Stimulated activated CD8-positive, alpha-beta memory T cell treated with anti-CD3 and anti-CD28 coated beads, Interleukin-2, amount 100 ng/mL, for 1 hour (primary cell): ENCODE measurements around the gene TNK1.
"Not testable (repeated sequence)": the region's sequence is repeated elsewhere in the genome, so short reads cannot be mapped to it uniquely, and the experiment has no call there.

ENCODE experiments used
- DNase-seq, 2 donors: peaks; one replicate each; pipeline ENCODE4 v3.0.0-alpha.2; 2020; ENCODE audit warnings: low read depth in 2 of 2

Gene TNK1

DNA sequence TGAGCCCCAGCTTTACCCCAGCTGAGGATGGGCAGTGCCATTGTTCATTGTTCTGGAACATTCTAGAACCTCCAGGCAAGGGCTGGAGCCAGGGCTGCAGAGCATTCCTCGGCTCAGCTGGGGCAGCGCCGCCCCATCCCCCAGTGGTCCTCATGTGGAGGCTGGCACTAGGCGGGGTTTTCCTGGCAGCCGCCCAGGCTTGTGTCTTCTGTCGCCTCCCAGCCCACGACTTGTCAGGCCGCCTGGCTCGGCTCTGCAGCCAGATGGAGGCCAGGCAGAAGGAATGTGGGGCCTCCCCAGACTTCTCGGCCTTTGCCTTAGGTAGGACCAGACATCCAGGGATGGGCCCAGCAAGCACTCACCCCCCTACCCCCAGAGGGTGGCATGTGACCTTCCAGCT is 25.8 kb upstream of the TNK1 start, which contains the start of gene TMEM95:
Gene TMEM95 (plus strand): TSS at position 104 of the 400 bp plus-strand sequence. CDS start 49 bp downstream, at position 153.
- no peak for DNase-seq

GRCh38 chr17:7355573-7355972 is 25.3 kb upstream of the TNK1 start:
- no peak for DNase-seq

DNA sequence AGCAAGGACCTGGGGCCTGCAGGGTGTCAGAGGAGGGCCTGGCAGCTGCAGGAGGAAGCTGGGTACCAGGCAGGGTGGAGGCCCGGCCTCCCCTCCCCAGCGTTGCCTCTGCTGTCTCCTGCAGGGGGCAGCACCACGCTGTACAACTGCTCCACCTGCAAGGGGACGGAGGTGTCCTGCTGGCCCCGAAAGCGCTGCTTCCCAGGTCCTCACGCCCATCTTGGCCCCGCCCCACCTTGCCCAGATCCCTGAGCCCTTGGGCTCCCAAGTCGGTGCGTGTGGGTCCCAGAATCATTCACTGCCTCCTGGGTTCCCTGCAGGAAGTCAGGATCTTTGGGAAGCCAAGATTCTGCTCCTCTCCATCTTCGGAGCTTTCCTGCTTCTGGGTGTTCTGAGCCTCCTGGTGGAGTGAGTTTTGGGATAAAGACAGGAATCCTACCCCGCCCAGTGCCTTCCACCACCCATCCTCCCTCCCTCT is 24.8 kb upstream of the TNK1 start:
- DNase-seq = peak; percentile 73 to 79

- no peak for DNase-seq
Measured at GRCh38 chr17:7356756-7357155, 24.1 kb upstream of the TNK1 start.

- no peak for DNase-seq
Measured at GRCh38 chr17:7357381-7357780, 23.5 kb upstream of the TNK1 start.

GRCh38 chr17:7361906-7362305 is 19.0 kb upstream of the TNK1 start:
- no peak for DNase-seq

GRCh38 chr17:7363311-7363710 is 17.6 kb upstream of the TNK1 start:
- DNase-seq = no peak

DNA sequence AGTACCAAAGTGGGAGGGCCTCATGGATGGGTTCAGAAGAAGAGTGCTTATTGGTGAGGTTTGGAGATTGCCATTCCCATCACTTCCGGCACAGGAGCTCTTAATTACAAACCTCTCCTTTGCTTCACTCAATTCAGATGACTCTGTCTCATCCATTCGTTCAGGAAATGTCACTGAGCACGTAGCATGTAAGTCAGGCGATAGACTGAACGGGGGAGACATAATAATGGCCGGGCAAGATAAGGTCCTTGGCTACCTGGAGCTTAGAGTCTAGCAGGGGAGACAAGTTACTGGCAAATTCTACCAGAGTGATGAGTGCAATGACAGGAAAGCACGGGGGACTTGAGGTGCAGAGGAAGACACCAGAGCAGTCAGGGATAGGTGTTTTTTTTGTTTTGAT is 14.9 kb upstream of the TNK1 start:
- not testable (repeated sequence) for DNase-seq

DNA sequence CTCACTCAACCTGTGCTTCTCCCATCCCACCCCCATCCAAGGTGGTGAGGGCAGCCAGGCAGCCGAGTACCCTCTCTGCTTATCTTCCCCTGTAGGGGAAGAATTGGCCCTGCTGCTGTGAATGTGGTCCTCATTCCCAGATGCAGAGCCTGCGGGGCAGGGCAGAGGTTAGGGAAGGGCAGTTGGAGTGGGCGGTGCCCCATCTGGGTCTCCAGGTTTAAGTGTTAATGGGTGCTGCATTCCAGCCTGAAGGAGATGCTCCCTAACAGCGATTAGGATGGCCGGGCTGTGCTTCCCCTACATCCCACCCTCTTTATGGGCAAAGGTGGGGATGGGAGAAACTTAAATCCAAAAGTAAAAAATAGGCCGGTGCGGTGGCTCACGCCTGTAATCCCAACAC is 13.8 kb upstream of the TNK1 start:
- DNase-seq = no peak

DNA sequence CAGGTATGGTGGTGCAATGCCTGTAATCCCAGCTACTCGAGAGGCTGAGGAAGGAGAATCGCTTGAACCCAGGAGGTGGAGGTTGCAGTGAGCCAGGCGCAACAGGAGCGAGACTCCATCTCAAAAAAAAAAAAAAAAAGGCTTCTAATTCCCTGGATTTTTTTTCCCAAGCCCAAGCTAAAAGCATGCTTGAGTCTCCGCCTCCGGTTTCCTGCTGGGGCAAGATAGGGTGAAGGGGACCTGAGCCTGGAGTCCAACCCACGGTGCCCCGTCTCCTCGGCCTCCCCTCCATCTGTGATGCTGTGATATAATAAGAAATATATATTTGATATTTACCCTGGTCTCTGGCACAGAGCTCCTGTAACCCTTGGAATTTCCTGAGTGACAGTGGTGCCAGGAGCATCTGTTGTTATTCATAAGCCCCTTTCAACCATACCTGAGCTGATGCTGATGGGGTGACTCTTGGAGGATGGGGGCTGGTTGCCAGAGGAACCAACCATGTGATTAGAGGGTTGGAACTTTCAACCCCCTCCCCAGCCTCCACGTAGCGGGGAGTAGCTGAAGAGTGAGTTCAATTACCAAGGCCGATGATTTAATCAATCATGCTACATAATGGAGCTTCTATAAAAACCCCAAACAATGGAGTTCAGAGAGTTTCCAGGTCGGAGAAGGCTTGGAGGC is 12.8 kb upstream of the TNK1 start:
- no peak for DNase-seq

- DNase-seq = not testable (repeated sequence)
Measured at GRCh38 chr17:7368599-7368994, 12.3 kb upstream of the TNK1 start.

GRCh38 chr17:7369825-7370224 is 11.1 kb upstream of the TNK1 start:
- no peak for DNase-seq

DNA sequence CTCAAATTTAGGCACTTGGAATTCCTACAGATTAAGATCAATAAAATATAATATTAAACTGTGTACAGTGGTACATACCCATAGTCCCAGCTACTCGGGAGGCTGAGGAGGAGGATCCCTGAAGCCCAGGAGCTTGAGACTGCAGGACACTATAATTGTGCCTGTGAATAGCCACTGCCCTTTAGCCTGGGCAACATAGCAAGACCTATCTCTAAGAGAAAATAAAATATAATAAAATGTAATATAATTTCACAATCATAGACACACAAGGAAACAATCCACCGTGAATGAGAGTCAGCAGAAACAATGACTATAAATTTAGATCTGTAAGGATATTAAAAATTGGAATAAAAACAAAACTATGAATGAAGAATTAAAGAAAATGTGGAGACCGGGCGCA is 10.0 kb upstream of the TNK1 start:
- DNase-seq = no peak

DNA sequence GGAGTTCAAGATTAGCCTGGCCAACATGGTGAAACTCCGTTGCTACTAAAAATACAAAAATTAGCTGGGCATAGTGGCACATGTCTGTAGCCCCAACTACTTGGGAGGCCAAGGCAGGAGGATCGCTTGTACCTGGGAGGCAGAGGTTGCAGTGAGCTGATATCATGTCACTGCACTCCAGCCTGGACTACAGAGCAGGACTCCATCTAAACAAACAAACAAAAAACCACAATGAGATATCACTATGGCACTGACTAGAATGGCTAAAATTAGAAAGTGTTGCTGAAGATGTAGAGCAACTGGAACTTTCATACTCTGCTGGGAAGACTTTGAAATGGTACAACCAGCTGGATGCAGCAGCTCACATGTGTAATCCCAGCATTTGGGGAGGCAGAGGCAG is 6.5 kb upstream of the TNK1 start:
- no peak for DNase-seq

GRCh38 chr17:7379134-7379533 is 1.8 kb upstream of the TNK1 start:
- DNase-seq = no peak

DNA sequence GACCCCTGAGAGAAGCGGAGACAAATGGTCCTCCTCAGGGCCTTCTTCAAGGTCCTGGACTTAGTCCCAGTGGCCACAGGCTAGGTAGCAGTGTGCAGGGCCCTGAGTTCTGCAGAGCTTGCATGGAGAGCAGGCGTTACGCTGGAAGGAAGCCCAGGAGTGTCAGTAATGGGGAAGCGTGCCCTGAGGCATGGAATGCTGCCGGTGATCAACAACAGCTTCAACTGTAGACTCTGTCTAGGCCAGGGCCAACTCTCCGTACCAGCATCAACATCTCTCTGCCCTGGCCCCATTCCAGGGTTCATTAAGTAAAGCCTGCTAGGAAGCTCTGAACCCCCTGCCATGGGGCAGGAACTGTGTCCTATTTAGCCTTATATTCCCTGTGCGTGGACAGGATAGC is 568 bp upstream of the TNK1 start:
- no peak for DNase-seq

- DNase-seq = no peak
Measured at GRCh38 chr17:7382901-7383300, 2.0 kb downstream of the TNK1 start.

DNA sequence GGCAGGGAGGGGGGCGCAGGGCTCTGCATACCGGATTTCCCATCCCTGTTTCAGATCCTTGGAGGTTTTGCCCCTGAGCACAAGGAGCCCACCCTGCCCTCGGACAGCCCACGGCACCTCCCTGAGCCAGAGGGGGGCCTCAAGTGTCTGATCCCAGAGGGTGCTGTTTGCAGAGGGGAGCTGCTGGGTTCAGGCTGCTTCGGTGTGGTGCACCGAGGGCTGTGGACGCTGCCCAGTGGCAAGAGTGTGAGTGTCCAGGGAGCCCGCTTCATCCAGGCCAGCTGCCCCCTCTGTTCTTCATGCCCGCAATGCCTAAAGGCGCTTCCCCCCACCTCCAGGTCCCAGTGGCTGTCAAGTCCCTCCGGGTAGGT is 2.5 kb downstream of the TNK1 start:
- no peak for DNase-seq

DNA sequence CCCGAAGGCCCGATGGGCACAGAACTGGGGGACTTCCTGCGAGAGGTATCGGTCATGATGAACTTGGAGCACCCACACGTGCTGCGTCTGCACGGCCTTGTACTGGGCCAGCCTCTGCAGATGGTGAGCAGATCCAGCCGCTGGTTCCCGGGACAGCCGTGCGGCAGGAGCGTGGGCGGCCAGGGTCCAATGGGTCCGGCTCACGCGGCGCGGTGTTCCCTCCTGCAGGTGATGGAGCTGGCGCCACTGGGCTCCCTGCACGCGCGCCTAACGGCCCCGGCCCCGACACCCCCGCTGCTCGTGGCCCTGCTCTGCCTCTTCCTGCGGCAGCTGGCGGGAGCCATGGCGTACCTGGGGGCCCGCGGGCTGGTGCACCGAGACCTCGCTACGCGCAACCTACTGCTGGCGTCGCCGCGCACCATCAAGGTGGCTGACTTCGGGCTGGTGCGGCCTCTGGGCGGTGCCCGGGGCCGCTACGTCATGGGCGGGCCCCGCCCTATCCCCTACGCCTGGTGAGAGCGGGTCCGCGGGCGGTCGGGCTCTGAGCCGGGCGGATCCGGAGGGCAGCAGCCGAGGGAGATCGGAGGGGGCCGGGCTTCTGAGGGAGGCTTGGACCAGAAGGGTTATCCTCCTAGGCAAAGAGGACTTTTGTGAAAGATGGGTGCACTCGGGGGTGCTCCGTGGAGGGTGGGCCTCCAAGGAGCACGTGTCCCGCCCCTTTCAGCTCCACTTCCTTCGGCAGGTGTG is 3.0 kb downstream of the TNK1 start:
- DNase-seq = peak; percentile 50 to 61

GRCh38 chr17:7384489-7385081 is 3.7 kb downstream of the TNK1 start:
- DNase-seq = no peak

- DNase-seq = no peak
Measured at GRCh38 chr17:7388856-7389255, 8.0 kb downstream of the TNK1 start.

DNA sequence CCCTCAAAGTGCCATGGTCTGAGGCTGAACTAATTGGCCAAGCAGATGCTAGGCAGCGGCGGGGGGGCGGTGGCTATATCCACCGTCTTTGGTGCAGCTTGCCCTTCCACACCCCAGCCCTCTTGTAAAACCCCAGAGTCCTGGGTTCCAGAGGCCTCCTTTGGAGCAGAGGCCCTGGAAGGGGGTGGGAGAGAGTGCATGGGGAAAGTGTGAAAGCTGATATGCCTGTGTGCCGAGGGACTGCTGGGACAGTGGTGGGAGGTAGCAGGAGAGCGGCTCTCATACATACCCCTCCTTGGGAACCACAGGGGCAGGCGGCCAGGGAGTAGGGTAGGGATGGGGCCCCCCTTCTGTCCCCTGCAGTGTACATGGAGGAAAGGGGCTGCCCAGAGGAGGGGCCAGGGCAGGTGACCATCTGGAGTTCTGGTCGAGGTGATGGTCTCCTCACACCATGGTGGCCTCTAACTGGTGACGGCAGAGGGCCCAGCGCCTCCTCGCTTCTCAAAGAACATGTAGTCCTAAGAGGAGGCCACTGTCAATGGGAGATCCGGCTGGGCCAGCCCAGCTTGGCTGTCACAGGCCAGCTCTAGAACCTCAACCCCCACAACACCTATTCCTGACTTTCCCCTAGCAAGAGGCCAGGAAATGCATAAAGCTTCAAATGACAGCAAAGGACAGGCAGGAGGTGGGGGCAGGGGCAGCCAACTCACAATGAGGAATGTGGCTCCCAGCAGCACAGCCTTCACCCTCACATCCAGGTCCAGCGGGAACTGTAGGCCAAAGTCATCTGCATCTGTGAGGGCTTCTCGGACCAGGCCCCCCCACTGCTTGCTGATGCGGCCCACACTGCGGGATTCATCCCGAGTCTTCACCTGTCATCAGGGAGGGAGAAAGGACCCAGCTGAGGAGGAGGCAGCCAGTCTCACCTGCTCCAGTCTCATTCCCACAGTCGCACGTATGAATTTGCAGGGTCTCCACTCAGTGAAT is 9.3 kb downstream of the TNK1 start:
- no peak for DNase-seq
